Hematopoietic multipotent progenitor cell treated with erythropoietin and hydrocortisone succinate and interleukin-3 and kit ligand, for 17 days (in vitro differentiated cells): ENCODE data around the gene H2BW1.
"Not testable (repeated sequence)": the region's sequence is repeated elsewhere in the genome, so short reads cannot be mapped to it uniquely, and the experiment has no call there.

Source experiments
- DNase-seq: peaks from one replicate; pipeline ENCODE4 v3.0.0-alpha.2; 2015; ENCODE audit warnings: low spot score

The H2BW1 gene, protein sequence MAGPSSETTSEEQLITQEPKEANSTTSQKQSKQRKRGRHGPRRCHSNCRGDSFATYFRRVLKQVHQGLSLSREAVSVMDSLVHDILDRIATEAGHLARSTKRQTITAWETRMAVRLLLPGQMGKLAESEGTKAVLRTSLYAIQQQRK

DNA sequence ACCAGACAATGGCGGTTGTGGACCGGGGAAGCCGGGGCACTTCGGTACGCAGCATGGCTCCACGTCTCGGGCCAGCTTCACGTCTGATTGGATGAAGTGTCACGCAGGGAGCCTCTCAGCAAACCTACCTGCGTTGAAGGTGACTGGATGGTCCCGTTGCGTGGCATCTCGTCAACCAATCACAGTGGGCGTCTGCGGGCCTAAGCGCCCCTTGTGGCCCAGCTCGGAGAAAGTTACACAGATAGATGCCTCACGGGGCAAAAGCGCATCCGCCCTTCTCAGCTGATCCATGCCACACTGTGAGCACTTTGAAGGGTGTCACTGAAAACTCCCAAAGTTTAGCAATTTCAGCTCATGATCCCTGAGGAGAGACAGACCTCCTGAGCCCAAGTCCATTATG lies at the start of gene H2BW1:
TSS of gene H2BW1 (minus strand) at position 103 of the 400 bp plus-strand sequence. CDS start 132 bp downstream, outside the sequence.
- no peak for DNase-seq

DNA sequence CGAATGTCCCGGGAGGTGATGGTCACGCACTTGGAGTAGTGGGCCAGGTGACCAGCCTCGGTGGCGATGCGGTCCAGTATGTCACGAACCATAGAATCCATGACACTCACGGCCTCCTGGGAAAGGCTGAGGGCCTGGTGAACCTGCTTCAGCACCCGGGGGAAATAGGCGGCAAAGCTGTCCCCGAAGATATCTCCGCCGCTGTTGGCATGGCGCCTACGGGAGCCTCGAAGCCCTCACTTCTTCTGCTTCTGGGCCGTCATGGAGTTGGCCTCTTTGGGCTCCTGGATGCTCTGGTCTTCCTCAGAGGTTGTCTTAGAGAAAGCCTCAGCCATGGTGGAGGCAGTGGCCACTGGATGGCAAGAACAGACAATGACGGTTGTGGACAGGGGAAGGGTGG lies 49.1 kb upstream of the H2BW1 start:
- not testable (repeated sequence) for DNase-seq

DNA sequence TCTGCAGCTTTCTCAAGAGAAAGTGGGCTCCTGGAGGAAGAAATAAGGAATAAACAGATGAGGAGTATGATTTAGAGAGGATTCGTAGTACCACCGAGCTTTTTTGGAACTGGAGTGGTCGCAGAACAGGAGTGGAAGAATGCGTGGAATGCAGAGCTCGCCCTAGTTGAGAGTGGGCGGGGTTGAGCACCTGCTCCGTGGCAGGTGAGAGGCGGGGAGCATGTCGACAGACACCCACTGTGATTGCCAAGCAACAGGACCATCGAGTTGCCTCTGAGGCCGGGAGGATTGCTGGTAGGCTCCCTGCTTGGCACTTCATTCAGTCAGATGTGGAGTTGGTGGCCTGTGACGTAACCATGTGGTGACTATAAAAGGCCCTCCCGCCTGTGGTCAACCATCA lies 41.4 kb upstream of the H2BW1 start:
- DNase-seq: not testable (repeated sequence)

DNA sequence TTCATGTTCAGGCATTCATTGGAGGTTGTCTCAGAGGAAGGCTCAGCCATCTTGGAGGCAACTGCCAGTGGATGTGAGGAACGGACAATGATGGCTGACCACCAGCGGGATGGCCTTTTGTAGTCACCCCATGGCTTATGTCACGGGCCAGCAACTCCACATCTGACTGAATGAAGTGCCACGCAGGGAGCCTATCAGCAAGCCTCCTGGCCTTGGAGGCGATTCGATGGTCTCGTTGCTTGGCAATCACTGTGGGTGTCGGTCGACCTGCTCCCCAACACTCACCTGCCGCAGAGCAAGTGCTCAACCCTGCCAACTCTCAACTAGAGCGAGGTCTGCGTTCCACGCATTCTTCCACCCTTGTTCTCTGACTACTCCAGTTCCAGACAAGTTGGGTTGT lies 33.7 kb upstream of the H2BW1 start:
- no peak for DNase-seq

DNA sequence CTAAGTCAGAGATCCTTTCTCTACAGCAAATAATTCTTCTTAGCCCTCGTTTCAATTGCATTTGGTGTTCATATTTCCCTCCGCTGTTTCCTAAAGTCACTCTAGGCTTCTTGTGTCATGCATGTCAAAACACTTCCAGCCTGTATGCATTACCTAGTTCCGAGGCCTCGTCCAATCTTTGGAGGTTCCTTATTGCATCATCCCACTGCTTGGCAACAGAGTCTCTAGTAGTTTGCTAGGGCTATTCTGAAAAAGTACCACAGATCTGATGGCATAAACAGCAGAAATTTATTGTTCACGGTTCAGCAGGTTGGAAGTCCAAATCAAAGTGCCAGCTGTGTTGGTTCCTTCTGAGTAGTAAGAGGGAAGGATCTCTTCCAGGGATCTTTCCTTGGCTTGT lies 32.1 kb upstream of the H2BW1 start:
- DNase-seq: no peak

DNA sequence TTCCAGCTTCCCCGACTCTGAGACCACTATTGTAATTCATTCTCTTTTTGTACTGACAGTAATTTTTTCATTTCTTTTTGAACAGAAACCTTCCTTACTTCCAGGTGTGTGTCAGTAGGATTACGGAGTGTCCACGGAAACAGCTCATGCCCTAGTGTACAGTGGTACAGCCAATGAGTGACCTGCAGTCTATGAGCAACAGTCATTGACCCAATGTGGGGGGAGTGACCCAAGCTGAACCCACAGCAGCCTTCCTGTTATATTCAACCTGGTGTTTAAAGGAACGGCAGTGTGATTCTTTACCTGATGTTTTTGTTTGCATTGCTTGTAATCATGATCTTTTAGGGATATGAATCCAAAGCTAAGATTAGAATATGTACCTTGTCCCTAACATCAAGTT lies 27.5 kb upstream of the H2BW1 start:
- no peak for DNase-seq

DNA sequence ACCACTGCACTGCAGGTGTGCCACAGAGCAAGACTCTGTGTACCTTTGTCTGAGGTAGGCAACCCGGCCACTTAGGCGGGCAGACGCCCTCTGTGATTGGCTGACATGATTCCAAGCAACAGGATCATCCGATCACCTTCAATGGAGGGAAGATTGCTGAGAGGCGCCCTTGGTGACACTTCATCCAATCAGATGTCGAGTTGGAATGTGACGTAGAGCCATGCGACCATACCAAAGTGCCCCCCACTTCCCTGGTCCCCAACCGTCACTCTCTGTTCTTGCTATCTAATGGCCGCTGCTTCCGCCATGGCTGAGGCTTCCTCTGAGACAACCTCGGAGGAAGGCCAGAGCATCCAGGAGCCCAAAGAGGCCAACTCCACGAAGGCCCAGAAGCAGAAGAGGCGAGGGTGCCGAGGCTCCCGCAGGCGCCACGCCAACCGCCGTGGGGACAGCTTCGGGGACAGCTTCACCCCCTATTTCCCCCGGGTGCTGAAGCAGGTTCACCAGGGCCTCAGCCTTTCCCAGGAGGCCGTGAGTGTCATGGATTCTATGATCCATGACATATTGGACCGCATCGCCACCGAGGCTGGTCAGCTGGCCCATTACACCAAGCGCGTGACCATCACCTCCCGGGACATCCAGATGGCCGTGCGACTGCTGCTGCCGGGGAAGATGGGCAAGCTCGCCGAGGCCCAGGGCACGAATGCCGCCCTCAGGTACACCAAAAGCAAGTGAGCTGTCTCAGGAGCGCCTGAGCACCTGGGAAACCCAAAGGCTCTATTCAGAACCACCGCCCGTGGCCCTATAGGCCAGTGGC lies 26.4 kb upstream of the H2BW1 start, which contains the start of gene H2BW2:
TSS of gene H2BW2 (plus strand) at position 268 of the 817 bp plus-strand sequence. CDS start at position 307, 39 bp downstream.
- no peak for DNase-seq

DNA sequence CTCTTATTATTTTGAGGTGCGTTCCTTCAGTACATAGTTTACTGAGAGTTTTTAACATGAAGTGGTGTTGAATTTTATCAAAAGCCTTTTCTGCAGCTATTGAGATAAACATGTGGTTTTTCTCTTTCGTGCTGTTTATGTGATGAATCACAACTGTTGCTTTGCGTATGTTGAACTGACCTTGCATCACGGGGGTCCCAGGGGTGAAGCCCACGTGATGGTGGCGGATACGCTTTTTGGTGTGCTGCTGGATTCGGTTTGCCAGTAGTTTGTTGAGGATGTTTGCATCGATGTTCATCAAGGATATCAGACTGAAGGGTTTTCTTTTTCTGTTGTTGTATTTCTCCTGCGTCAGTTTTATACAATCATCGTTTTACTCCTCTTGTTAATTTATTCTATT lies 4.6 kb upstream of the H2BW1 start:
- no peak for DNase-seq

DNA sequence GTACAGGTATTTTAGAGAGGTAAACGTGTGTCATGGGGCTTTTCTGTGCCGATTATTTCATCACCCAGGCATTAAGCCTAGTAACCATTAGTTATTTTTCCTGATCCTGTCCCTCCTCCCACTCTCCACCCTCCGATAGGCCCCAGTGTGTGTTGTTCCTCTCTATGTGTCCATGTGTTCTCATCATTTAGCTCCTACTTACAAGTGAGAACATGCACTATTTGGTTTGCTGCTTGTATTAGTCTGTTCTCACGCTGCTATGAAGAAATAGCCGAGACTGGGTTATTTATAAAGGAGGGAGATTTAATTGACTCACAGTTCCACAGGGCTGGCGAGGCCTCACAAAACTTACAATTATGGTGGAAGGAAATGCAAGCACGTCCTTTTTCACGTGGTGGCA lies 2.1 kb upstream of the H2BW1 start:
- not testable (repeated sequence) for DNase-seq

DNA sequence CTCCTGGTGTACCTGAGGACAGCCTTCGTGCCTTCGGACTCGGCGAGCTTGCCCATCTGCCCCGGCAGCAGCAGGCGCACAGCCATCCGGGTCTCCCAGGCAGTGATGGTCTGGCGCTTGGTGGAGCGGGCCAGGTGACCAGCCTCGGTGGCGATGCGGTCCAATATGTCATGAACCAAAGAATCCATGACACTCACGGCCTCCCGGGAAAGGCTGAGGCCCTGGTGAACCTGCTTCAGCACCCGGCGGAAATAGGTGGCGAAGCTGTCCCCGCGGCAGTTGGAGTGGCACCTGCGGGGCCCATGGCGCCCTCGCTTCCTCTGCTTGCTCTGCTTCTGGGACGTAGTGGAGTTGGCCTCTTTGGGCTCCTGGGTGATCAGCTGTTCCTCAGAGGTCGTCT lies 350 bp downstream of the H2BW1 start:
- DNase-seq: no peak

DNA sequence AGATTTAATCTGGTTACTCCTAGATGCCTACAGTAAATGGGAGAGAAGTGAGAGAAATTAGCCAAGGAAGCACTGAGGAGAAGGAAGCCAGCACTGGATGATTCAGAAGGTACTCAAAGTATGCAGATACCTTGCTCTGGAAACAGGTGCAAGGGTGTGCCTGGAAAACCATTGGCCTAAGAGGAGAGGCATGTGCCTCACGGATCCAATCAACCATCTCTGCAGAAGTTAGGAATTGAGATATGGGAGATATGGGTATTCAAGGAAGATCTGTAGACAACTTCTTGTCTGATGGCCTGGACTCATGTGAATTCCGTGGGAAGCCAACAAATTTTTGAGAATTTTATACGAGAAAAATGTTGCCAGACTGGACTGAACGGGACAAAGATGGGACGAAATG lies 4.7 kb downstream of the H2BW1 start:
- DNase-seq: no peak

DNA sequence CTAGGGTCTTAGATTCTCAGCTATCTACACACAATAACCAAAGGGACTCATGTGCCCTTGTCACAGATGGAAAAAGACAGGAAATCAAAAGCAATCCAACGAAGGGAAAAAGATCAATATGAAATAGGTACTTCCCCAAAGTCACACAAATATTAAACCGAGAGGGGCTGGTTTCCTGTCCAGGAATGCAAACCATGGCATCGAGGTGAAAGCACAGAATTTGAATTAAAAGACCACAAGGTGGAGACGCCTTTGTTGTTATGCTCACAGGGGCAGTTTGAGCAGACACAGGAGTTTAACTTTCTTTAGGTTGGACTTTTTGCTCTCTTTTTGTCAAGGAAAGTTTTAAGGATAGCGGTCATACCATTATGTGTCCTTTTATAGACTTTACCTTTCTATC lies 14.3 kb downstream of the H2BW1 start:
- no peak for DNase-seq

DNA sequence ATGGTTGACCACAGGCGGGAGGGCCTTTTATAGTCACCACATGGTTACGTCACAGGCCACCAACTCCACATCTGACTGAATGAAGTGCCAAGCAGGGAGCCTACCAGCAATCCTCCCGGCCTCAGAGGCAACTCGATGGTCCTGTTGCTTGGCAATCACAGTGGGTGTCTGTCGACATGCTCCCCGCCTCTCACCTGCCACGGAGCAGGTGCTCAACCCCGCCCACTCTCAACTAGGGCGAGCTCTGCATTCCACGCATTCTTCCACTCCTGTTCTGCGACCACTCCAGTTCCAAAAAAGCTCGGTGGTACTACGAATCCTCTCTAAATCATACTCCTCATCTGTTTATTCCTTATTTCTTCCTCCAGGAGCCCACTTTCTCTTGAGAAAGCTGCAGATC lies 30.0 kb downstream of the H2BW1 start:
- DNase-seq: not testable (repeated sequence)

DNA sequence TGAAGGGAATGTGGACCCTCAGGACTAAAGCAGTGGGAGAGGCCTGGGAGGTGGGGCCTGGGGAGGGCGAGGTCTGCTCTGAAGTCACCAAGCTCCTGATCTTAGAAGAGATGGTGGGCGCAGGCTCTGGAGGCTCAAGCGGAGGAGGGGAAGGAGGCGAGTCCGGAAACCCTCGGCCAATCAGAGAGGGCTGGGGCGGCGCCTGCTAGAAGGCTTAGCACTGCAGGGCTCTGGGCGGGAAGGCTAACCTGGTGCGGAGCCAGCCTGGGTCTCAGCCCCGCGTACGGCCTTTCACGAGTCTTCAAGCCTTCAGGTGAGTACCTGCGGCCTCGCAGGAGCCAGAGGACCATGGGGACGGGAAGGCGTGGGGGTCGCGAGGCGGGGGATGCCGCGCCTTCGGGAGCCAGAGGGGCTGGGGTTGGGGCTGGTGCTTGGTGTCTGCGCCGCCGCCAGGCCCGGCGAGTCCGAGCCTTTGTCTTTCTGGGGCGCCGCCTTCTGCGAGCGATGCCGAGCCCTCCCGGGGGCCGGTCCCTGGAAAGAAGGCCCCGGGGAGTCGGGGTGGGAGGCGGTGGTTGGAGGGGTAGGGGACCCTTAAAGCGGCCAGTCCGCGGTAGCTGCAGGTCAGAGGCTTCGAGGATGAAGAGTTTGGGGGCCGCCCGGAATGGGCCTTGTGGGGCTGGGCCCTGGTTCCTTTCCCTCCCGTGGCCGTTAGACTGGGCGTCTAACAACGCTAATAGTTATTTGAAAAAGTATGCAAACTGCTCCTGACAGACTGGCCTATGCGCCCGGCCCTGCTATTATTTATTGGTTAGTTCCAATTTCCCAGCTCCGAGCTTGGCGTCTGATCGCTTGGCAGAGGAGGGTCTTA lies 50.9 kb downstream of the H2BW1 start, which contains the start of gene TMSB15B:
TSS of gene TMSB15B (plus strand) at position 217 of the 868 bp plus-strand sequence.
- DNase-seq: not testable (repeated sequence)
